K562 (cell line): Measurements from ENCODE around the gene ALG13. TPM values are rescaled to one million over a fixed set of nuclear protein-coding genes. Genes with fewer than 3 reads are reported as not detected.

ENCODE experiments used
- DNMT1 ChIP-seq: fragments of 450-650 bp; IDR thresholded peaks from 2 replicates; pipeline ENCODE4 v1.6.1; 2016; ENCODE audit warnings: antibody characterized with exemption, mild to moderate bottlenecking
- FOXK2 ChIP-seq, 2 experiments: fragments of 450-650 bp; IDR thresholded peaks in 1 of 2; conservative IDR thresholded peaks in 1 of 2; 2 replicates each; pipeline ENCODE4 v1.6.1; 2016; ENCODE audit warnings: low read depth in 2 of 2, mild to moderate bottlenecking in 1 of 2
- GABPB2 ChIP-seq: fragments of 250-450 bp; sonication (Bioruptor Pico); conservative IDR thresholded peaks from 2 replicates; pipeline ENCODE4 v1.5.1; 2021; ENCODE audit warnings: mild to moderate bottlenecking
- MEIS2 ChIP-seq: fragments of 450-650 bp; IDR thresholded peaks from 2 replicates; pipeline ENCODE4 v1.6.1; 2014; ENCODE audit warnings: mild to moderate bottlenecking; ENCODE audit not compliant: partially characterized antibody
- PRPF4 ChIP-seq: fragments of 200-400 bp; formaldehyde crosslinking; IDR thresholded peaks from one replicate; pipeline ENCODE4 v1.6.1; 2017; ENCODE audit warnings: low read length, low read depth, mild to moderate bottlenecking; ENCODE audit not compliant: insufficient read depth, poor library complexity, severe bottlenecking
- SRSF1 ChIP-seq: fragments of 200-400 bp; formaldehyde crosslinking; IDR thresholded peaks from 2 replicates; pipeline ENCODE4 v1.6.1; 2017; ENCODE audit warnings: mild to moderate bottlenecking, low read depth, low read length, moderate library complexity
- TAF9B ChIP-seq: fragments of 450-650 bp; IDR thresholded peaks from 2 replicates; pipeline ENCODE4 v1.6.1; 2018; ENCODE audit warnings: mild to moderate bottlenecking; ENCODE audit not compliant: partially characterized antibody
- TCF15 ChIP-seq: fragments of 250-450 bp; sonication (Bioruptor Pico); IDR thresholded peaks from 2 replicates; pipeline ENCODE4 v1.8.0; 2022; ENCODE audit warnings: moderate library complexity, mild to moderate bottlenecking, inconsistent platforms
- USF2 ChIP-seq: sonication (generic); formaldehyde crosslinking; IDR thresholded peaks from 2 replicates; pipeline ENCODE4 v1.5.0; 2020; ENCODE audit warnings: missing genetic modification reagents
- ZBTB12 ChIP-seq: fragments of 250-450 bp; sonication (Bioruptor Pico); IDR thresholded peaks from 2 replicates; pipeline ENCODE4 v1.4.0; 2020
- ZBTB34 ChIP-seq: fragments of 250-450 bp; sonication (Bioruptor Pico); IDR thresholded peaks from 2 replicates; pipeline ENCODE4 v1.8.0; 2021; ENCODE audit warnings: mild to moderate bottlenecking, moderate library complexity
- ZFP36 ChIP-seq: fragments of 150-350 bp; IDR thresholded peaks from 2 replicates; pipeline ENCODE4 v1.6.1; 2018; ENCODE audit warnings: low read length, low read depth; ENCODE audit not compliant: partially characterized antibody
- polyA plus RNA-seq, 8 experiments: library from polyadenylated mRNA; depleted of rRNA in 4 of 8; stranded (reverse) in 5 of 8; unstranded in 3 of 8; fragments of >200 nt; fragmentation: Nextera tagmentation in 2 of 8; fragmentation: Illumina TruSeq in 1 of 8; extraction: Ambion mirVana in 2 of 8; extraction: Trizol in 1 of 8; gene quantifications; 2 replicates each; pipeline versions ENCODE4 v1.2.1 to v1.2.3, GENCODE V29; 2011 to 2014; ENCODE audit warnings: inconsistent platforms in 1 of 8, missing spikeins in 1 of 8
- total RNA-seq, 7 experiments: library from RNA; depleted of rRNA in 6 of 7; stranded (reverse); fragments of >200 nt in 6 of 7; fragmentation: Illumina TruSeq in 2 of 7; extraction: Trizol in 2 of 7; gene quantifications; 2 replicates each; pipeline versions ENCODE4 v1.2.1 to v1.2.3, GENCODE V29; 2011 to 2021; ENCODE audit warnings: low replicate concordance in 1 of 7

The ALG13 gene
- total and polyA plus RNA-seq, 9 of the 15 experiments (the other 6 are each of a cell fraction or from before 2014, with no cell fraction given) = 40.3 to 117 (median 68.2) TPM

- TF ChIP-seq PRPF4 = no peak
- no peak for TF ChIP-seq SRSF1
- TF ChIP-seq GABPB2 (CRISPR knock-in tag) = no peak
- TF ChIP-seq FOXK2 (conservative IDR thresholded peaks at IDR 0.05 in 1 of 2, IDR thresholded peaks at IDR 0.05 in 1 of 2; ENCODE audit: low read depth in 2 of 2) = no peak
- no peak for TF ChIP-seq MEIS2
- TF ChIP-seq ZBTB12 = peak; percentile 69
- no peak for TF ChIP-seq TCF15 (CRISPR knock-in tag)
- no peak for TF ChIP-seq USF2 (CRISPR knock-in tag)
- no peak for TF ChIP-seq DNMT1
- peak; percentile 82 for TF ChIP-seq TAF9B
- no peak for TF ChIP-seq ZBTB34 (CRISPR knock-in tag)
- no peak for TF ChIP-seq ZFP36
- TF ChIP-seq, all 486 proteins: peak for 116
Measured at GRCh38 chrX:111680988-111681779, at the start of gene ALG13 (continued).
